ENCODE measurements around the gene PCGF5.

DNA sequence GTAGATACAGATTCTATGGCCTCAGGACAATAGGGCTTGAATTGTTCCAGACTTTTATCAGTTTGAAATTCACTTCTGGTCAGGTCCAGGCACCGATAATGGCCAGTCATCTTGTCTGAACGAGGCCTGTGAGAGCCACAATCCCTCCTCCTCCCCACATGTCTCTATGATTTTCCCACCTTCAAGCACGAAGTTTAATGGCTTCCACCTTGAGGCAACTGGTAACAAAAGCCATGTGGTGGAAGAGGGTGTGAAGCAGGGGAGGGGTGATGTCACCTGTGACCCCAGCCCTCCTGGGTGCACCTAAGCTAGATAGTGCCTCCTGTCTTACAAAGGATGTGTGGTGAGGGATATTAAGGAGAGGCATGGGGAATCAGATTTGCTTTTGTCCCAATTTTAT is 89.2 kb downstream of the PCGF5 start:
- TF ChIP-seq EZH2phosphoT487 (IDR thresholded peaks at IDR 0.05; ENCODE audit: borderline replicate concordance): no peak
- TF ChIP-seq, protein P1, sequence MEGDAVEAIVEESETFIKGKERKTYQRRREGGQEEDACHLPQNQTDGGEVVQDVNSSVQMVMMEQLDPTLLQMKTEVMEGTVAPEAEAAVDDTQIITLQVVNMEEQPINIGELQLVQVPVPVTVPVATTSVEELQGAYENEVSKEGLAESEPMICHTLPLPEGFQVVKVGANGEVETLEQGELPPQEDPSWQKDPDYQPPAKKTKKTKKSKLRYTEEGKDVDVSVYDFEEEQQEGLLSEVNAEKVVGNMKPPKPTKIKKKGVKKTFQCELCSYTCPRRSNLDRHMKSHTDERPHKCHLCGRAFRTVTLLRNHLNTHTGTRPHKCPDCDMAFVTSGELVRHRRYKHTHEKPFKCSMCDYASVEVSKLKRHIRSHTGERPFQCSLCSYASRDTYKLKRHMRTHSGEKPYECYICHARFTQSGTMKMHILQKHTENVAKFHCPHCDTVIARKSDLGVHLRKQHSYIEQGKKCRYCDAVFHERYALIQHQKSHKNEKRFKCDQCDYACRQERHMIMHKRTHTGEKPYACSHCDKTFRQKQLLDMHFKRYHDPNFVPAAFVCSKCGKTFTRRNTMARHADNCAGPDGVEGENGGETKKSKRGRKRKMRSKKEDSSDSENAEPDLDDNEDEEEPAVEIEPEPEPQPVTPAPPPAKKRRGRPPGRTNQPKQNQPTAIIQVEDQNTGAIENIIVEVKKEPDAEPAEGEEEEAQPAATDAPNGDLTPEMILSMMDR (conservative IDR thresholded peaks at IDR 0.05; ENCODE audit: low read length): no peak
